GM18502 (cell line): ENCODE measurements around the gene TNFRSF14.
"Not testable (repeated sequence)": the region's sequence is repeated elsewhere in the genome, so short reads cannot be mapped to it uniquely, and the experiment has no call there.

Experiments used
- ATAC-seq: cut with Tn5 transposase; IDR thresholded peaks from one replicate; pipeline ENCODE4 v1.9.1; 2021; ENCODE audit warnings: mild to moderate bottlenecking; ENCODE audit not compliant: unreplicated experiment, poor library complexity

TNFRSF14 gene

DNA sequence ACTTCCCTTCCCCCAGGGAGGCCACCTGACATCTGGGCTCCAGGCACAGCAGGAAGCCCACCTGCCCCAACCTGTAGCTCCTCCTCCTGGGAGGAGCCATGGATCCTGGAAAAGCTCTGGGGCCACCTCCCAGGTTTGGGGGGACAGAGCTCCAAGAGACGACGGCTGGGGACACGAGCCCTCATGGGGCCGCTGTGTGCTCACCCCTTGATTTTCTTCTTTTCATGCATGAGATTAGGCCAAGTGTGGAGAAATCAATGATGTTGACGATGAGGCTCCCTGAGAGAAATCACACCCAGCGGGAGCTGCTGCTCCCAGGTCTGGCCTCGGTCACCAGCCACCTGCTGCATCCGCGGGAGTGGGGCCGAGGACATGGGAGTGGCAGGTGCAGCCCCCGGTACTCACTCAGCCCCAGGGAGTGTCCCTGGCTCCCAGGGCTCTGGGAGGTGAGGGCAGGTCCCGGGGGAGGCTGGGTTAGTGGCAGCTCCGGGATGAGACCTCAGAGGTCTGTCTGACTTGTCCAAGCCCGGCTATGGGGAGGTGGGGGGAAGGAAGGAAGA is 8.7 kb downstream of the TNFRSF14 start:
- no peak for ATAC-seq

DNA sequence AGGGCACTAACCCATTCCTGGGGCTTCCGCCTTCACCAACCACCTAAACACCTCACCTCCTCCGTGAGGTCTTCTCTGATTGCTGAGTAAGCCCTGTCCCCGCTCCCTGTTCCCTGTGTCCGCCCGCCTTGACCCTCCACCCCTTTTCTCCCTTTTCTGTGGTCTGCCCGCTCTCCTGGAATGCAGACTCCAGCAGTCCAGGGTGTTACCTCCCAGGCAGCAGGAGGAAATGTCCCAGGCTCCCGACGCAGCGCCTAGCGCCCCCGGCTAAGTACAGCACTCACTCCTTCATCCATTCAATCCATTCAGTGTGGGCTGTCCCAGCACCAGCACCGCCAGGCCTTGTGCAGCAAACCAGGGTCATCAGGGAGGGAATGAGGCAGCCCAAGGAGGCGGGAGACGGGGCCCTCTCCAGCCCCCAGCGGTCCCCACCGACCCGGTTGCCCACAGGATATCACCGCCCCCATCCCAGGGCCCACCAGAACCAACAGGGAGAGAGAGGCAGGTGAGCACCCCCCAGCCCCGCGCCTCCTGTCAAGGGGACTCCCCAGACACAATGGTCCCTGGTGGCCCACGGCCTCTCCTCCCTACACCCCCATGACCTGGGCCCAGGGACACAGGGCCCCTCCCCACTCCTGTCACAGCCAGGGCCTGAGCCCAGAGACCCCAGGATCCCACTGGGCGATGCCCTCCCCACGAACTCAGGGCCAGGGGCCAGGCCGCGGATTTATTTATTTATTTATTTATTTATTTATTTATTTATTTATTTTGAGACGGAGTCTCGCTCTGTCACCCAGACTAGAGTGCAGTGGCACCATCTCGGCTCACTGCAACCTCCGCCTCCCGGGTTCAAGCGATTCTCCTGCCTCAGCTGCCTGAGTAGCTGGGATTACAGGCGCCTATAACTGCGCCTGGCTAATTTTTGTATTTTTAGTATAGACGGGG is 10.2 kb downstream of the TNFRSF14 start:
- ATAC-seq: no peak

DNA sequence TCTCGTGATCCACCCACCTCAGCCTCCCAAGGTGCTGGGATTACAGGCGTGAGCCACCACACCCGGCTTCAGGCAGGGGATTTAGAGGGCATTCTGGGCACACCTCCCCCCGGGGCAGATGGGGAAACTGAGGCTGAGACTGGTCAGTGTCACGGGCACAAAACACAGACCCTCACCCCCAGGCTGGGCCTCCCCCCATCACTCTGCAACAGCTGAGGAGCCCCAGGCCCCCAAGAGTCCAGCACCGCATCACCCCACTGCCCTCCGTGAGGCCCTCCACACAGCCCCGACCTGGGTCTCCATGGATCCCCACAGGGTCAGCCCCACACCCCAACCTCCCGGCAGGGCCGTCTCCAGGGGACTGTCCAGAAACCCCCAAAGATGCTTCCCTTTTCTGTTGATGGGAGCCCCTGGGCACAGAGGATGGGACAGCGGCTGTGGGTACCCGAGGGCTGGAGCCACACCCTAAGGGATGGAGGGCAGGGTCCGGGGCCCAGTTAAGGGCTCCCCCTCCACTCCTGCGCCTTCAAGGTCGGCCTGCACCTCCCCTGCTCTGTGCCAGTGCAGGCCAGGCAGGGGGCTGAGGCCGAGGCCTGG is 11.0 kb downstream of the TNFRSF14 start:
- no peak for ATAC-seq

DNA sequence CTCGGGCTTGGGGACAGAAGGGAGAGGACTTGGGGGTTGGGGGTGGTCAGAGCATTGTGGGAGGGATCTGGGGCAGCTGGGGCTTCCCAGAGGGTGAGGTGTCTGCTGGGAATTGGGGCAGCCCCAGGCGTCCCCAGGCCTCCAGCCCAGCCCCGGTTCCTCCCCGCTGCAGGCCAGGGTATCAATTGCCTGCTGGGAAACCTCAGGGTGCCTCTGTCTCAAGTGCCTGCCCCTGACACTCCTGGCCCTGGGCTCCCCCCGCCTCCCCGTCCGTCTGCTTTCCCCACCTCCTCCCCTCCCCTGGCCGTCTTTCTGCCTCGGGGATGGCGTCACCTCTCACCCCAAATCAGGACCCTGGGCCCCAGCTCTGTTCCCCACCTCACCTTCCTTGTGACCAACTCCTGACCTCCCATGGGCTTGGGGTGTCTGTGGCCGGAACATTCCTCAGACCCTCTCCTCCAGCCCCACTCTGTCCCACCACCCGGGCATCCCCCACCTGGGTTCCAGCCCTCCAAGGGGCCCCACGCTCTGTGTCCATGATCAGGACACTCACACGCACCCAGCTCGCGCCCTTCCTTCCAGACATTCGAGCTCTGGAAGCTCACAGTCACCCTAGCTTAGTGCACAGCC is 12.1 kb downstream of the TNFRSF14 start:
- not testable (repeated sequence) for ATAC-seq

DNA sequence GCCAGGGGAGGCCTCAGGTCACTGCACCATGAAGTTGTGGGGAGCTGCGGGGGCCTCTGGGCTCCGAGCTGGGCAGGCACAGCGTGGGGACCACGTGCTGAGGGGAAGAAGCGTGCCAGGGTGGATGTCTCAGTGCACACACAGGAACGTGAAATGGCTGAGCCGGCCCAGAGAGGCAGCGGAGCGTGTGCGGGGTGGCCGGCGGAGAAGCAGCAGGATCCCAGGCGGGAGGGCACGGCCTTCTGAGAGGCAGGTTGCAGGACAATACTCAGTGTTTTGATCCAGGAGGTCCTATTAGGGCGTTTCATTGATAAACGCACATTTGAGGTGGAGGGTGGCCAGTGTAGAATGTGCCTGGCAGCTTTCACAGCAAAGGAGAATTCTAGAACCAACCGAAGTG is 12.9 kb downstream of the TNFRSF14 start:
- ATAC-seq: no peak

DNA sequence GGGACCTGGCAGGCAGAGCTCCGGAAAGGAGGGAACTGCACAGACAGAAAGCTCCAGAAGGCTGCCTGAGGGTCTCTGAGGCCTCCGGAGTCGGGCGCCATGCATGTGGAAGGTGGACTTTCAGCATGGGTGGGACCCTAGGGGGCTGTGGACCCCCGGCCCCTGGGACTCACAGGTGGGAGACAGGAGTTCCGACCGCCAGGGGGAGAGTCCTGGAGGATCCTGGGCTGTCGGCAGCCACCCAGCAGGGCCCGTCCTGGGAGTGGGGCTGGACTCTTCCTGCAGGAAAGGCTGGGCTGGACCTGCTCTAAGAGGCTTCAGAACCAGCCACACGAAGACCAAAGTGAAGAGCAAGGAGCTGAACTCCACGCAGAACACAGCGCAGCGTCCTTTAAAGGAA is 13.5 kb downstream of the TNFRSF14 start:
- not testable (repeated sequence) for ATAC-seq

DNA sequence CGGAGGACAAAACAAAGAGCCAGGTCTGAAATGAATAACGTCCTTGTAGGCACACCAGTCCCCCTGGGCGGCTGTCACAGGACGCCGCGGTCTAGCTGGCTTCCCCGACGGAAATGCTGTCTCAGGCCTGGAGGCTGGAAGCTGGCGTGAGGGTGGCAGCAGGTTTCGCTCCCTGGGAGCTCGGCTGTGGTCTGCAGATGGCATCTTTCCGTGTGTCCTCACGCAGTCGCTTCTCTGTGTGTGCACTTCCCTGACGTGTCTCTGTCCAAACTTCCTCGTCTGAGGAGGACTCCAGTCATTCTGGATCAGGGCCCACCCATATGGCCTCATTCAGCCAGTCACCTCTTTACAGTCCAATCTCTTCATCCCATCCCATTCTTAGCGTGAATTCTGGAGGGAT is 14.2 kb downstream of the TNFRSF14 start:
- no peak for ATAC-seq

DNA sequence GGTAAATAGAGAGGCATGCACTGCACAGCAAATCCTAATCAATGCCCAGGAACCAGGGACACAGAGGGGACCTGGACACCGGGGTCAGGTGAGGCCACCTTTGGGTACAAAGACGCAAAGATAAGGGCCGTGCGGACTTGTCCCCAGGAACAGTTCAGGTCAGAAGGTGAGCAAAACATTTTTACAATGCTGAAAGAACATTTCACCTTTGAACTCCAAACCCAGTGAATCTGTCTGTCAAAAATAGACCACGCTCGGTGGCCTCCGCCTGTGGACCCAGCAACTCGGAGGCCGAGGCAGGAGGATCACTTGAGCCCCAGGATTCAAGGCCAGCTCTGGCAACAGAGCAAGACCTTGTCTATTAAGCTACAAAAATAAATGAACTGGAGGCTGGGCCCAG is 15.2 kb downstream of the TNFRSF14 start:
- no peak for ATAC-seq

DNA sequence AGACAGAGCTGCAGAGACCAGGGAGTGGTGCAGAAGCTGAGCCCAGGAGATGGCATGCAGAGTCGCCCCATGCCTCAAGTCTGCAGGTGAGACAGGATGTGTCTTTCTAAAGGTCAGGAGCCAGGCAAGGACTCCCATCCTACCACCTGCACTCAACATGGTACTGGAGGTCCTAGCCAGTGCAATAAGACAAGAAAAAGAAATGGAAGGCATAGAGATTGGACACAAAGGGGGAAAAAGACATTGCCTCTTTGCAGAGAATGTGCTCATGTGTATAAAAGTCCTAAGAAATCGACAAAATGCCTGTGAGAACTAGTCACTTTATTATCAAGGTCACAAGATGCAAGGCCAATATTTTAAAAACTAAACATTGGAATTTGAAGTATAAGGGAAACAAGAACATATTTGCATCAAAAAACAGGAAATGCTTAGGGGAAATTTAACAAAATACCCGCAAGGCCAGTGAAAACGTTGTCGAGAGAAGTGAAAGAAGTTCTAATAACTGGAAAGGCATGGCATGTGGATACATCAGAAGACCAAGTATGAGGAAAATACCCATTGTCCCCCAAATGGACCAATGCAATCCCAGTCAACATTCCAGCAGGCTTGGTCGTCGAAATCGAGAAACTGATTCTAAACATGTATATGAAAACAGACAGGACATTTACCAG is 17.2 kb downstream of the TNFRSF14 start:
- no peak for ATAC-seq

DNA sequence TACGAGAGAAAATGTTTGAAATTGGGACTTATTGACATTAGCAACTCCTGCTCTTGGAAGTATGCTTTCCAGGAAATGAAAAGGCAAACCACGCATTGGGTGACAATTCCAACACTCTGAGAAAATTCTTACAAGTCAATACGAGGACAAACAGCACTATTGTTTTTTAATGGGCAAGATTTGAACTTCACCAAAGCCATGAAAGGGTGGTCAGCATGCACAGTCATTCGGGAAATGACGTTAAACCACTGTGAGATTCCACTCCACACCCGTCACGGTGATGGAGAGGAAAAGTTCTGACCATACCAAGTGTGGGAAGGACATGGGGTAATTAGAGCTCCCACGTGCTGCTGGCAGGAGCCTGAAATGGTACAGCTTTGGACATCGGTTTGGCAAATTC is 18.2 kb downstream of the TNFRSF14 start:
- no peak for ATAC-seq

DNA sequence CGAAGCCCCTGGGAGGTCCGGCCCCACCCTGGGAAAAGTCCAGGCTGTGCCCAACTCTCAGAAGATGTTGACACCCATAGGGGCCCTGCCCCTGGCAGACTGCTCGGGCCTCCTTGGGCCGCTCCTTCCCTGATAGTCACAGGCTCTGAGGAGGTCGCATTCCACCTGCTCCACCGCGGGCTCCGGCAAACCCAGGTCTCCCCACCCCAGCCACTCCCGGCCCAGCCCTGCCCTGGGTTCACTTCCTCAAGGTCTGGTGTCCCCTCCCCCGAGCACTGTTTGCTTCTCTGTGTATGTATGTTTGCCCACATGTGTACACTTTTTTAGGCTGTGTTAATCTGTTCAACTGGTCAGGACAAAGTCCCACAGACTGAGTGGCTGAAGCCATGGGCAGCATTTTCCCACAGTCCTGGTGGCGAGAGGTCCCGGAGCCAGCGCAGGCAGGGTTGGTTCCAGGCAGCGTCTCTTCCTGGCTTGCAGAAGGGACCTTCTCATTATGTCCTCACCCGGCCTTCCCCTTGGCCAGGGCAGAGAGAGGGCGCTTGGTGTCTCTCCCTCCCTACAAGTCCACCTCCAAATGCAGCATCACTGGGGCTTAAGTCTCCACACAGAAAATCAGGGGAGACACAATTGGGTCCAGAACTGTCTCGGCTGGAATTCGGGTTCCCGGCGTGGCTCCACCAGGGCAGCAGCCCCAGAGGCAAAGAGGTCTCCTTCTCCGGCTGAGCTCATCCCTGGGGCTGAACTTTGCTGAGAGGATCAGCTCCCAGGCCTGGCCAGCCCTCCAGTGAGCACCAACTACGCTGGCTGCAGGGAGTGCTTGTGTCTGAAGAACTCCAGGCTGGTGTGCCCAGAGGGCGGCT is 19.9 kb downstream of the TNFRSF14 start:
- ATAC-seq: no peak

DNA sequence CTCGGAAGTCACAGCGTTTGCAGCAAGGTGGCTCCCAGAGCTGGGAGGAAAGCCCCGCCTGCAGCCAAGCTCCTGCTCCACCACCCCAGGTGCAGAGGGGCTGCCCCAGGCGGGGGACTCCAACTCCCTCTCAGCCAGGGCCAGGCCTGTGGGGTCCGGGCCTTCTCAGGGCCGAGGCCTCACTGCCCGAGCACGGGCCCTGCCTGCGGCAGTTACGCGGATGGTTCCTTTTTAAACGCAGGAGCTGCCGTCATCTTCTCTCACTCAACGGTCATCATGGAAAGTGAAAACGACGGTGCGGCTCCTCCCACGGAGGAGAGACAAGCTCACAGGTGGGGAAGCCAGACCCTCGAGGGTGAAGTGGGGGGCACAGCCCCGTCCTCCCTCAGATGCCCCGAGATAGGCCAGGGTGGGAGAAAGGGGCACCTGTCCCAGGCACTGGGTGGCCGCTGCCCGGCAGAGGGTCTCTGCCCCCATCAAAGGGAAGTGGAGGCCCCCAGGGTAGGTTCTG is 21.4 kb downstream of the TNFRSF14 start:
- peak; percentile 34 for ATAC-seq

DNA sequence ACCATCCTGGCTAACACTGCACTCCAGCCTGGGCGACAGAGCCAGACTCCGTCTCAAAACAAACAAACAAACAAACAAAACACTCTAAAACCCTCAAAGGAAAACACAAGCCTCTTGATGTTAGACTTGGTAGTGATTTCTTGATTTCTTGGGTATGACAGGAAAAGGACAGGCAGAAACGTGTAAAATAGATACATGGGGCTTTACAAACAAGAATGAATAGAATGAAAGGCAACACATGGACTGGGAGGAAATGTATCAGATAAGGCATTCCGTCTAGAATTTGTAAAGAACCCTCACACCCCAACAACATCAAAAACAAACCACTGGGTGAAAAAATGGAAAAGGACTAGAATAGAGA is 22.6 kb downstream of the TNFRSF14 start:
- ATAC-seq: no peak

DNA sequence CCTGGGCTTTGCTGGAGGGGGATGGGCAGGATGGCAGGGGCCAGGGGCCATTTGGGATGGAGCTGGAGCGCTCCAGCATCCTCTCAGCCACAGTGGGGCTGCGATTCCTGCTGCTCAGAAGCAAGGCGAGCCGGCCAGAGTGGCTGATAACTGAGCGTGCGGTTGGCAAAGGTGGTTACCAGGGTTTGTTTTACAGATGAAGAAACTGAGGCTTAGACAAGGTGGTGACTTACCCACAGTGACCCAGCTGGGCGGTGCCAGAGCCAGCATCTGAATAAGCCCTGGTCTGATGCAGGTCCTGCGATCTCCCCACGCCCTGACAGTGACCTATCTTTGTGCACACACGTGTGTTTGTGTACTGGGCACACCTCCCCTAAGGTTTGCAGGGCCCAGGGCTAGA is 24.5 kb downstream of the TNFRSF14 start:
- ATAC-seq: no peak

DNA sequence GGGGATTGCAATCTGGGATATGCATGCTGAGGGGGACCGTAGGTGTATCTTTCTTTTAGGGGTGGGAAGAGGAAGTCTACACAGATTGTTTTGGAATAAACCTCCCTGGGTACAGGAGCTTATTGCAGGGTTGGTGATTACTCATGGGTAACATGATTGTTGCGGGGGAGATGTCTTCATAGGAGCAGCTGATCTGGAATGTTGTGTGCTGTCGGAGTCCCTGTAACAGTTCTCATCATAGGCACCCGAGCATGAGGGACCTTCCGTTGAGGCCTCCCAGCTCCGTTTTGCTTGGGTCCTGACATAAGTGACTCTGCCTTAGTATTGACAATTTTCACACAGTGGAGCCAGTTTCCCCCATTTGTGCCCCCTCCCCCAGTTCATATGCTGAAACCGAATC is 26.2 kb downstream of the TNFRSF14 start:
- no peak for ATAC-seq

DNA sequence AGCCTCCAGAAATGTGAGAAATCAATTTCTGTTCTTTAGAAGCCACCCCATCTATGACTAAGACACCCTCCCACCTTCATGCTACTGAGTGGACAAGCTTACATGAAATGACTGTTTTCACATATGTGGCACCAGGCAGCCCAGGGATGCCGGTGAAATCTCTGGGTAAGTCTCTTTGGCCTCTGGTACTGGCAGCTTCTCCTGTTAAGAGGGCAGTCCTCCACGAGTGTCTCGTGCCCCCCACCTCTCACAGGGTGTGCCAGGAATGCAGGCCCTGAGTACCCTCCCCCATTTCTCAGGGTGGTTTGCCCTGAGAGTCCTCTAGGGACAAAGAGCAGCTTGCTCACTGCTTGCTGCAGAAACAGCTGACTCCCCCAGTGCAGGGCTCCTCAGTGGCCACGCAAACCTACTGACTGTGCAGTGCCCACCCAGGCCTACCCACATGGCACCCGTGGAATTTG is 27.2 kb downstream of the TNFRSF14 start:
- no peak for ATAC-seq

DNA sequence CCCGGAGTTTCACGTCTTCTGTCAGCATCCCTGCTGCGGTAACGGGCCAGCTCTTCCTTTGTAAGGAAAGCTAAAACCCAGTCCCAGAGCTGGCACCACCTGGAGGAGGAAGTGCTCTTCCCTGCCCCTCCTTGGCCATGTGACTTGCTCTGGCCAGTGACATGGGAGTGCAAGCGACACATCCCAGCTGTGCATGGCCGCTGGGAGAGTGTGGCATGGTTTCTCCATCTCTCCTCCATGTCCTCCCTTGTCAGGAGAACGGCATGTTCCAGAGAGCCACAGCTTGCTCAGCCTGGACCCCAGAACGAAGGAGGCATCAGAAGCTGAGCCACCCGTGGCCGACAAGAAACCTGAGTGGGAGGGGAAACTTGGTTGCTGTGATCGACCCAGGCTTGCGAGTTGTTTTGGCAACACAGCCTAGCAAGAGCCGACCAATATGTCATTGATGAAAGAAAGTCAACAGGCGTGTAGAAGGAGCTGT is 27.7 kb downstream of the TNFRSF14 start:
- ATAC-seq: no peak

DNA sequence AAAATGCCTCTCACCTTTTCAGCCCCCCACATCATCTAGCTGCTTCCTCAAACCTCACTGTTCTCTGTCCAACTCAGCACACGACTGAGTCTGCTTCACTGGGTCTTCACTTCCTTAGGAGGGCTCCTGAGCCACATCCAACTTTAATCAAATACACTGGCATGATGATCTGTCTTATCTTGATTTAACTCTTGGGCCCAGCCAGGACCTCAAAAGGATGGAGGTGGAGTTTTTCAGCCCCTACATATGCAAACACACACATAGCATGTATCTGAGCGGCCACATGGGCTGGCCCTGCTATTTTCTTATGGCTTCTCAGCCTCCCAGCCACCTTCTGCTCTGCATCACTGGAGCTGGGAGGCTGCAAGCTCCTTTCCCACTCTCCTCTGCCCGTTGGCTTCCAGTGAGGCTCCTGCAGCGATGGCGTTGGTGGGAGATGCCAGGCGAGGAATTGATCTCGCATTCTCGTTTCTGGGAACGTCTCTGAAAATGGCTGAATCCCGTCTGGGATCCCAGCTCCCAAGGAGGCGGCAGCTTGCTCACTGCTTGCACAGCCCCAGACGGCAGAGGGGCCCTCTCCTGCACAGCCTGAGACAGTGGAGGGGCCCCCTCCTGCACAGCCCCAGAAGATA is 28.6 kb downstream of the TNFRSF14 start:
- ATAC-seq: no peak
